Measurements from ENCODE around the gene KRT33A. TPM values are rescaled to one million over a fixed set of nuclear protein-coding genes. Genes with fewer than 3 reads are reported as not detected.

KRT33A gene
- total and polyA plus RNA-seq, 2 experiments from 2014 or later = not detected

GRCh38 chr17:41322903-41323895, 27.4 kb downstream of the KRT33A start:
- ATAC-seq (no peak), DNase-seq (ENCODE audit: low spot score) (no peak)
- H3F3A ChIP-seq (replicated peaks; ENCODE audit: low read depth) = no peaks in the 10 kb centered on the region
- no peaks in the 10 kb centered on the region for H3K9me2 ChIP-seq (ENCODE audit: insufficient read depth)
- H2AFZ ChIP-seq = no peak overlapping the region; the same call in 1 of the 2 replicates
- no peak overlapping the region for H3K4me2 ChIP-seq
- Mint-ChIP-seq H3K27me3 (ENCODE audit: insufficient read depth, low read depth, poor library complexity) (peaks cover 9% of the 10 kb centered on the region), H3K27ac (no peak overlapping the region), H3K9me3 (peaks cover 9% of the 10 kb centered on the region; the same call in 2 of the 3 replicates), H3K4me1 (no peaks in the 10 kb centered on the region; the same call in 2 of the 3 replicates), H3K4me3 (no peak overlapping the region), H3K36me3 (ENCODE audit: low read depth) (peaks cover 6% of the 10 kb centered on the region; the same call in 1 of the 3 replicates)
- H3K4me1 ChIP-seq (ENCODE audit: insufficient read depth) = no peaks in the 10 kb centered on the region
- no peaks in the 10 kb centered on the region for H3K79me2 ChIP-seq (replicated peaks; ENCODE audit: insufficient read depth)
- no peaks in the 10 kb centered on the region for H3K36me3 ChIP-seq (ENCODE audit: insufficient read depth)
- no peaks in the 10 kb centered on the region for H3K27me3 ChIP-seq (ENCODE audit: insufficient read depth)
- H3K27ac ChIP-seq (ENCODE audit: low read depth) = no peak overlapping the region
- no peaks in the 10 kb centered on the region for H4K20me1 ChIP-seq (replicated peaks; ENCODE audit: insufficient read depth)
- no peak for TF ChIP-seq NANOG (IDR thresholded peaks at IDR 0.05; ENCODE audit: borderline replicate concordance)
- no peak for TF ChIP-seq JUNB (IDR thresholded peaks at IDR 0.05; ENCODE audit: unreplicated experiment)
- TF ChIP-seq CREB1 (CRISPR knock-in tag; IDR thresholded peaks at IDR 0.05; ENCODE audit: low read depth) = no peak
- TF ChIP-seq ETS1 (IDR thresholded peaks at IDR 0.05) = no peak
- TF ChIP-seq CTCF (conservative IDR thresholded peaks at IDR 0.05; ENCODE audit: low read depth in 2 of 2) = no peak
- no peak for TF ChIP-seq ZNF331 (CRISPR knock-in tag; IDR thresholded peaks at IDR 0.05; ENCODE audit: low read depth)
- TF ChIP-seq REST (IDR thresholded peaks at IDR 0.05; ENCODE audit: unreplicated experiment) = no peak
- no peak for TF ChIP-seq STAT1 (IDR thresholded peaks at IDR 0.05; ENCODE audit: unreplicated experiment)
- TF ChIP-seq EZH2phosphoT487 (IDR thresholded peaks at IDR 0.05; ENCODE audit: unreplicated experiment) = no peak
- no peak for TF ChIP-seq ZNF462 (CRISPR knock-in tag; IDR thresholded peaks at IDR 0.05)
- TF ChIP-seq EZH2 (IDR thresholded peaks at IDR 0.05; ENCODE audit: low read depth, unreplicated experiment) = no peak
- TF ChIP-seq ZNF114 (CRISPR knock-in tag; IDR thresholded peaks at IDR 0.05) = no peak
- no peak for TF ChIP-seq POLR2AphosphoS5 (IDR thresholded peaks at IDR 0.05; ENCODE audit: low read depth)
- H3K4me3 ChIP-seq = no peak overlapping the region

Data from GM23338 (cell line).